GM12878 (cell line): ENCODE measurements around the gene PTPRC. TPM values are rescaled to one million over a fixed set of nuclear protein-coding genes. Genes with fewer than 3 reads are reported as not detected.

ENCODE experiments used
- BRCA1 ChIP-seq: IDR thresholded peaks from 2 replicates; pipeline ENCODE4 v1.6.1; 2011; ENCODE audit warnings: low read depth, low read length, improper control_type of control experiment
- CHD4 ChIP-seq: fragments of 200-600 bp; sonication (generic); IDR thresholded peaks from 2 replicates; pipeline ENCODE4 v1.6.1; 2016; ENCODE audit warnings: mild to moderate bottlenecking
- DPF2 ChIP-seq: fragments of 450-650 bp; IDR thresholded peaks from 2 replicates; pipeline ENCODE4 v1.6.1; 2017; ENCODE audit warnings: mild to moderate bottlenecking
- ESRRA ChIP-seq: IDR thresholded peaks from 2 replicates; pipeline ENCODE4 v1.6.1; 2012; ENCODE audit warnings: mild to moderate bottlenecking, low read length, improper control_type of control experiment
- HCFC1 ChIP-seq: fragments of 150-350 bp; IDR thresholded peaks from 2 replicates; pipeline ENCODE4 v1.6.1; 2014; ENCODE audit warnings: low read length
- IKZF1 ChIP-seq: fragments of 450-650 bp; conservative IDR thresholded peaks from 2 replicates; pipeline ENCODE4 v1.6.1; 2017; ENCODE audit warnings: antibody characterized with exemption, mild to moderate bottlenecking
- IRF3 ChIP-seq: fragments of 450-650 bp; IDR thresholded peaks from 2 replicates; pipeline ENCODE4 v1.6.1; 2014; ENCODE audit warnings: mild to moderate bottlenecking
- MAX ChIP-seq: IDR thresholded peaks from 2 replicates; pipeline ENCODE4 v1.6.1; 2012; ENCODE audit warnings: low read depth, low read length, improper control_type of control experiment
- MYC ChIP-seq: IDR thresholded peaks from 2 replicates; pipeline ENCODE4 v1.6.1; 2011; ENCODE audit warnings: mild to moderate bottlenecking, low read length, moderate library complexity, inconsistent platforms; ENCODE audit not compliant: insufficient read depth, insufficient replicate concordance, insufficient read length, severe bottlenecking
- NFYA ChIP-seq: IDR thresholded peaks from 2 replicates; pipeline ENCODE4 v1.6.1; 2011; ENCODE audit warnings: low read depth, mild to moderate bottlenecking, low read length, improper control_type of control experiment, borderline replicate concordance
- NR2F1 ChIP-seq: fragments of 450-650 bp; conservative IDR thresholded peaks from 2 replicates; pipeline ENCODE4 v1.6.1; 2017; ENCODE audit warnings: mild to moderate bottlenecking
- RBBP5 ChIP-seq: fragments of 200-600 bp; sonication (generic); conservative IDR thresholded peaks from 2 replicates; pipeline ENCODE4 v1.6.1; 2016
- REST ChIP-seq: IDR thresholded peaks from 2 replicates; pipeline ENCODE4 v1.6.1; 2012; ENCODE audit warnings: mild to moderate bottlenecking, low read depth, low read length
- RFX5 ChIP-seq: IDR thresholded peaks from 2 replicates; pipeline ENCODE4 v1.6.1; 2011; ENCODE audit warnings: low read depth, low read length, improper control_type of control experiment
- RUNX3 ChIP-seq: IDR thresholded peaks from 2 replicates; pipeline ENCODE4 v1.6.1; 2012; ENCODE audit warnings: low read length, inconsistent platforms
- SMARCA5 ChIP-seq: fragments of 450-650 bp; IDR thresholded peaks from 2 replicates; pipeline ENCODE4 v1.6.1; 2017; ENCODE audit warnings: mild to moderate bottlenecking
- SP1 ChIP-seq: IDR thresholded peaks from one replicate; pipeline ENCODE4 v1.6.1; 2011; ENCODE audit warnings: low read depth, low read length
- SUZ12 ChIP-seq: fragments of 200-600 bp; sonication (generic); IDR thresholded peaks from one replicate; pipeline ENCODE4 v1.6.1; 2018; ENCODE audit warnings: antibody characterized with exemption, mild to moderate bottlenecking; ENCODE audit not compliant: unreplicated experiment
- TAF1 ChIP-seq: IDR thresholded peaks from 2 replicates; pipeline ENCODE4 v1.6.1; 2011; ENCODE audit warnings: mild to moderate bottlenecking, low read depth, low read length, borderline replicate concordance
- TCF12 ChIP-seq: IDR thresholded peaks from 2 replicates; pipeline ENCODE4 v1.6.1; 2011; ENCODE audit warnings: low read depth, mild to moderate bottlenecking, low read length
- USF1 ChIP-seq: IDR thresholded peaks from 2 replicates; pipeline ENCODE4 v1.6.1; 2011; ENCODE audit warnings: borderline replicate concordance, low read depth, mild to moderate bottlenecking, moderate library complexity, mixed read lengths, low read length; ENCODE audit not compliant: insufficient read depth; ENCODE audit errors: extremely low read length
- ZNF592 ChIP-seq: fragments of 450-650 bp; IDR thresholded peaks from 2 replicates; pipeline ENCODE4 v1.6.1; 2017; ENCODE audit warnings: mild to moderate bottlenecking, moderate library complexity
- polyA plus RNA-seq, 11 experiments: library from polyadenylated mRNA; depleted of rRNA in 4 of 11; unstranded in 6 of 11; stranded (reverse) in 5 of 11; fragments of >200 nt; fragmentation: Nextera tagmentation in 4 of 11; fragmentation: Illumina TruSeq in 1 of 11; extraction: Ambion mirVana in 4 of 11; extraction: Trizol in 1 of 11; gene quantifications; 1 replicate in 1 of 11; 2 replicates in 10 of 11; pipeline versions ENCODE4 v1.2.1 to v1.2.3, GENCODE V29; 2011 to 2016; ENCODE audit warnings: inconsistent platforms in 2 of 11, missing spikeins in 2 of 11, low read depth in 1 of 11
- total RNA-seq, 4 experiments: library from RNA; depleted of rRNA in 3 of 4; stranded (reverse); fragments of >200 nt in 3 of 4; fragmentation: Illumina TruSeq in 1 of 4; extraction: Trizol in 1 of 4; gene quantifications; 2 replicates each; pipeline versions ENCODE4 v1.2.1 to v1.2.3, GENCODE V29; 2013 to 2021

PTPRC gene
- total and polyA plus RNA-seq, 10 of the 15 experiments (the other 5 are each of a cell fraction or from before 2014, with no cell fraction given): 72.9 to 221 (median 118) TPM

GRCh38 chr1:198598796-198599321 is 40.0 kb upstream of the PTPRC start (continued):
- TF ChIP-seq TAF1 (no peak), SUZ12 (no peak), USF1 (no peak), MYC (no peak), TCF12 (peak; percentile 89), IRF3 (no peak), HCFC1 (no peak), SP1 (no peak), NR2F1 (peak; percentile 95), ESRRA (no peak), IKZF1 (peak; percentile 88), SMARCA5 (0 out of 2 replicates have a peak, but pooled peaks have one; percentile 38), NFYA (no peak), DPF2 (peak; percentile 93), RBBP5 (no peak), BRCA1 (no peak), RUNX3 (peak; percentile 91), CHD4 (no peak), RFX5 (no peak), MAX (no peak), REST (no peak), ZNF592 (no peak)
